HCT116 (cell line): ENCODE results near the gene CREB1. TPM values are rescaled to one million over a fixed set of nuclear protein-coding genes. Genes with fewer than 3 reads are reported as not detected.

Source experiments
- ATAC-seq: fragments of 200-7000 bp; cut with Tn5 transposase; 2 replicates; pipeline ENCODE4 v1.9.1; 2020; ENCODE audit warnings: mild to moderate bottlenecking, moderate library complexity
- BruUV-seq: library from RNA; stranded (reverse); fragments of 400-500 nt; replicated peaks from 2 replicates; lab custom pipeline; 2021; lab: Mats Ljungman, UMichigan
- CTCF ChIA-PET: fragments of 300-600 bp; sonication (Branson Sonifier 250); formaldehyde crosslinking; loops from one replicate; lab custom pipeline; 2021; ENCODE audit warnings: antibody characterized with exemption; lab: Charles Lee
- POLR2A ChIA-PET: fragments of 300-600, 350-600 bp; sonication (Branson Sonifier 250); formaldehyde crosslinking; loops from one replicate; lab custom pipeline; 2021; ENCODE audit warnings: antibody characterized with exemption; lab: Charles Lee
- RAD21 ChIA-PET, 2 experiments: fragments of 300-600 bp; sonication (Branson Sonifier 250); formaldehyde crosslinking; loops; one replicate each; lab custom pipeline; 2023; ENCODE audit warnings: low total read pairs in 2 of 2; ENCODE audit not compliant: uncharacterized antibody in 2 of 2, unreplicated experiment in 2 of 2, low non-redundant PET in 1 of 2; lab: Charles Lee
- DNase-seq: peaks from one replicate; pipeline ENCODE4 v3.0.0-alpha.2; 2010; ENCODE audit warnings: low read depth, low spot score
- H2AFZ ChIP-seq: fragments of 200-600 bp; shearing (Covaris generic), sonication (generic); 2 replicates; pipeline ENCODE4 v1.6.1; 2017; ENCODE audit warnings: low read depth, mixed run types, mixed read lengths, antibody characterized with exemption, low read length; ENCODE audit not compliant: poor library complexity, severe bottlenecking
- H3K27ac ChIP-seq: 2 replicates; pipeline ENCODE4 v1.5.1; 2012; ENCODE audit warnings: low read depth, low read length
- H3K27me3 ChIP-seq: fragments of 200-600 bp; sonication (generic); 2 replicates; pipeline ENCODE4 v1.6.1; 2016; ENCODE audit warnings: mixed run types, low read length, mixed read lengths; ENCODE audit not compliant: insufficient read depth
- H3K36me3 ChIP-seq, 2 experiments: fragments of 200-500 bp in 1 of 2; fragments of 200-600 bp in 1 of 2; sonication (Bioruptor generic) in 1 of 2; sonication (generic) in 1 of 2; 2 replicates each; pipeline versions ENCODE4 v1.5.1 to v1.6.1; 2014 to 2016; ENCODE audit warnings: low read length in 2 of 2, inconsistent platforms in 1 of 2, mixed read lengths in 1 of 2, mixed run types in 1 of 2; ENCODE audit not compliant: insufficient read depth in 2 of 2, control insufficient read depth in 1 of 2
- H3K4me1 ChIP-seq, 2 experiments: fragments of 200-600 bp in 1 of 2; sonication (generic) in 1 of 2; 2 replicates each; pipeline versions ENCODE4 v1.5.1 to v1.6.1; 2012 to 2017; ENCODE audit warnings: low read length in 2 of 2, inconsistent platforms in 1 of 2, mild to moderate bottlenecking in 1 of 2, mixed read lengths in 1 of 2, mixed run types in 1 of 2, moderate library complexity in 1 of 2; ENCODE audit not compliant: insufficient read depth in 2 of 2, control insufficient read depth in 1 of 2
- H3K4me2 ChIP-seq: fragments of 200-600 bp; sonication (generic); 2 replicates; pipeline ENCODE4 v1.6.1; 2017; ENCODE audit warnings: mixed run types, low read length, mixed read lengths
- H3K4me3 ChIP-seq, 2 experiments: fragments of 200-600 bp in 1 of 2; sonication (generic) in 1 of 2; replicated peaks in 1 of 2; 2 replicates each; pipeline ENCODE4 v1.5.1; 2011 to 2016; ENCODE audit warnings: low read length in 2 of 2, control low read depth in 1 of 2, low read depth in 1 of 2, mild to moderate bottlenecking in 1 of 2, mixed read lengths in 1 of 2, mixed run types in 1 of 2
- H3K79me2 ChIP-seq: fragments of 200-600 bp; sonication (generic); 2 replicates; pipeline ENCODE4 v1.6.1; 2017; ENCODE audit warnings: mild to moderate bottlenecking, mixed run types, low read length, moderate library complexity, mixed read lengths; ENCODE audit not compliant: insufficient read depth
- H3K9ac ChIP-seq: fragments of 200-600 bp; sonication (generic); 2 replicates; pipeline ENCODE4 v1.6.1; 2016; ENCODE audit warnings: low read length, mixed read lengths
- H3K9me2 ChIP-seq: fragments of 200-600 bp; sonication (generic), shearing (Covaris generic); 2 replicates; pipeline ENCODE4 v1.6.1; 2017; ENCODE audit warnings: mixed run types, mild to moderate bottlenecking, moderate library complexity; ENCODE audit not compliant: insufficient read depth
- H3K9me3 ChIP-seq, 2 experiments: fragments of 200-500 bp in 1 of 2; fragments of 200-600 bp in 1 of 2; sonication (Bioruptor generic) in 1 of 2; sonication (generic) in 1 of 2; 2 replicates each; pipeline ENCODE4 v1.6.1; 2014 to 2017; ENCODE audit warnings: low read length in 2 of 2, mixed read lengths in 2 of 2, inconsistent platforms in 1 of 2, low read depth in 1 of 2, mild to moderate bottlenecking in 1 of 2, mixed run types in 1 of 2, moderate library complexity in 1 of 2; ENCODE audit not compliant: control insufficient read depth in 1 of 2, insufficient read depth in 1 of 2
- H4K20me1 ChIP-seq: fragments of 200-600 bp; sonication (generic), shearing (Covaris generic); 2 replicates; pipeline ENCODE4 v1.6.1; 2017; ENCODE audit warnings: mixed run types, mild to moderate bottlenecking, moderate library complexity; ENCODE audit not compliant: insufficient read depth
- CBX3 ChIP-seq: IDR thresholded peaks from 2 replicates; pipeline ENCODE4 v1.6.1; 2012; ENCODE audit warnings: low read depth
- CEBPB ChIP-seq: IDR thresholded peaks from 2 replicates; pipeline ENCODE4 v1.6.1; 2012; ENCODE audit warnings: low read depth
- CTCF ChIP-seq, 3 experiments: fragments of 200-600 bp in 1 of 3; sonication (generic) in 1 of 3; IDR thresholded peaks in 2 of 3; conservative IDR thresholded peaks in 1 of 3; 2 replicates each; pipeline ENCODE4 v1.5.1; 2012 to 2017; ENCODE audit warnings: low read depth in 2 of 3, low read length in 2 of 3, antibody characterized with exemption in 1 of 3, borderline replicate concordance in 1 of 3, control low read depth in 1 of 3, mild to moderate bottlenecking in 1 of 3, mixed read lengths in 1 of 3, mixed run types in 1 of 3, moderate library complexity in 1 of 3; ENCODE audit not compliant: insufficient read depth in 1 of 3
- EGR1 ChIP-seq: IDR thresholded peaks from 2 replicates; pipeline ENCODE4 v1.6.1; 2012; ENCODE audit warnings: low read depth
- EZH2 ChIP-seq: fragments of 200-600 bp; sonication (generic); IDR thresholded peaks from 2 replicates; pipeline ENCODE4 v1.6.1; 2017; ENCODE audit warnings: antibody characterized with exemption, mixed run types
- EZH2phosphoT487 ChIP-seq: fragments of 200-600 bp; IDR thresholded peaks from 2 replicates; pipeline ENCODE4 v1.6.1; 2018; ENCODE audit warnings: antibody characterized with exemption, borderline replicate concordance
- JUND ChIP-seq: IDR thresholded peaks from 2 replicates; pipeline ENCODE4 v1.6.1; 2012
- REST ChIP-seq: IDR thresholded peaks from 2 replicates; pipeline ENCODE4 v1.6.1; 2012; ENCODE audit warnings: low read depth
- SIN3A ChIP-seq: IDR thresholded peaks from 2 replicates; pipeline ENCODE4 v1.6.1; 2012; ENCODE audit warnings: low read depth
- SRF ChIP-seq: IDR thresholded peaks from 2 replicates; pipeline ENCODE4 v1.6.1; 2012; ENCODE audit warnings: low read depth
- TCF7L2 ChIP-seq: IDR thresholded peaks from 2 replicates; pipeline ENCODE4 v1.7.0; 2011; ENCODE audit warnings: borderline replicate concordance, inconsistent platforms; ENCODE audit not compliant: insufficient read depth, insufficient read length; ENCODE audit errors: extremely low read depth
- intact Hi-C: fragments of 100-400 bp; cut with micrococcal nuclease; formaldehyde crosslinking; loops from 2 replicates; pipeline ENCODE4 v1.10.0; 2022
- total RNA-seq: library from RNA; stranded (reverse); gene quantifications from one replicate; pipeline ENCODE4 v1.2.1, GENCODE V29; 2021; ENCODE audit not compliant: unreplicated experiment

Gene CREB1
- total RNA-seq, 1 experiment from 2014 or later = 60.4 TPM

GRCh38 chr2:207594264-207594663 is 64.5 kb downstream of the CREB1 start:
- H3K4me1 ChIP-seq = no peaks in the 10 kb centered on the region
- ATAC-seq = no peak
- BruUV-seq = no TSS peak
- TF ChIP-seq JUND = no peak
- TF ChIP-seq EZH2 = no peak
- TF ChIP-seq TCF7L2 = no peak
- TF ChIP-seq REST = no peak
- TF ChIP-seq CBX3 = no peak
- TF ChIP-seq CEBPB = no peak
- no peak for TF ChIP-seq SIN3A
- TF ChIP-seq EGR1 = no peak
- TF ChIP-seq CTCF (IDR thresholded peaks at IDR 0.05 in 2 of 3, conservative IDR thresholded peaks at IDR 0.05 in 1 of 3; ENCODE audit: borderline replicate concordance in 1 of 3, insufficient read depth in 1 of 3, low read depth in 2 of 3, low read length in 2 of 3) = no peak
- no peak for TF ChIP-seq EZH2phosphoT487
- no peak for TF ChIP-seq SRF
- TF ChIP-seq, all 23 proteins: peak for 0
- DNase-seq = no peak
- H3K27me3 ChIP-seq = no peaks in the 10 kb centered on the region
- no peak overlapping the region for H3K27ac ChIP-seq
- ChIA-PET RAD21 (no interaction called here), POLR2A (interaction anchor here (1.1 kb wide), 1 partner anchor 35 kb away, joined by 3 read pairs; no protein-coding TSS in a partner anchor), CTCF (no interaction called here)
- no peak overlapping the region for H3K4me3 ChIP-seq
- H4K20me1 ChIP-seq = no peaks in the 10 kb centered on the region
- no peak overlapping the region for H3K9ac ChIP-seq
- no peak overlapping the region for H3K4me2 ChIP-seq
- peaks cover 0 to 3% of the 10 kb centered on the region in 2 experiments; a peak in 1 of 4 replicates for H3K9me3 ChIP-seq
- H3K79me2 ChIP-seq = no peaks in the 10 kb centered on the region
- intact Hi-C loops = no loop called here
- H3K36me3 ChIP-seq = peaks cover 0 to 6% of the 10 kb centered on the region in 2 experiments; a peak in 3 of 4 replicates
- no peak overlapping the region for H2AFZ ChIP-seq
- no peaks in the 10 kb centered on the region for H3K9me2 ChIP-seq
